GM10248 (cell line): ENCODE measurements around the gene CHPT1.

Experiments used
- CTCF ChIA-PET: fragments of 300-600 bp; sonication (Branson Sonifier 250); formaldehyde crosslinking; extraction: SDS; loops from one replicate; lab custom pipeline; 2021; ENCODE audit warnings: antibody characterized with exemption; lab: Yijun Ruan, JAX
- POLR2A ChIA-PET: fragments of 350-650 bp; sonication (Branson Sonifier 250); formaldehyde crosslinking; extraction: SDS; loops from one replicate; lab custom pipeline; 2020; ENCODE audit warnings: antibody characterized with exemption; lab: Yijun Ruan, JAX
- DNase-seq: peaks from one replicate; pipeline ENCODE4 v3.0.0; 2012; ENCODE audit errors: extremely low spot score
- CTCF ChIP-seq: IDR thresholded peaks from 2 replicates; pipeline ENCODE4 v1.5.1; 2012; ENCODE audit warnings: mild to moderate bottlenecking, low read depth; ENCODE audit errors: extremely low read depth, missing control alignments, control extremely low read depth

Gene CHPT1

GRCh38 chr12:101703487-101703886 is 6.0 kb downstream of the CHPT1 start:
- CTCF ChIA-PET = interaction anchor here (1.1 kb wide), 1 partner anchor 37 kb away, joined by 3 read pairs; no protein-coding TSS in a partner anchor
- POLR2A ChIA-PET = no interaction called here
- no peak for DNase-seq
- TF ChIP-seq CTCF = no peak

DNA sequence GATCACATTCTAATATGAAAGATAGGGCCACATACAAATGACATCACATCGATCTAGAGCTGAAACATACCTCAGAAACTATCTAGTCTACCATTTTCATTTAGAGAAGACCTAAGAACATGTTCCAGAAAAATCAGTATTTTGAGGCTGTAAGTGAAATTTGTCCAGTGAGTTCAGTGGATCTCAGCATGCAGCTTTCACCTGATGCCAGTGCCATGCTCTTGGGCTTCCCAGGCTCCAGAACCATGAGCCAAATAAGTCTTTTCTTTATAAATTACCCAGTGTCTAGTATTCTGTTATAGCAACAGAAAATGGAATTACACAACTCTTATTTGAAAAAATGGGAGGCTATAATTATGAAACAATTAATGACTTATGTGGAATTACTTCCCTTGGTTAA is 9.0 kb downstream of the CHPT1 start:
- CTCF ChIA-PET = interaction anchor here (0.6 to 1.2 kb wide), 3 partner anchors 9 to 61 kb away, joined by 3 to 4 read pairs (median 3); no protein-coding TSS in a partner anchor
- DNase-seq = no peak
- no peak for TF ChIP-seq CTCF
- POLR2A ChIA-PET = no interaction called here

DNA sequence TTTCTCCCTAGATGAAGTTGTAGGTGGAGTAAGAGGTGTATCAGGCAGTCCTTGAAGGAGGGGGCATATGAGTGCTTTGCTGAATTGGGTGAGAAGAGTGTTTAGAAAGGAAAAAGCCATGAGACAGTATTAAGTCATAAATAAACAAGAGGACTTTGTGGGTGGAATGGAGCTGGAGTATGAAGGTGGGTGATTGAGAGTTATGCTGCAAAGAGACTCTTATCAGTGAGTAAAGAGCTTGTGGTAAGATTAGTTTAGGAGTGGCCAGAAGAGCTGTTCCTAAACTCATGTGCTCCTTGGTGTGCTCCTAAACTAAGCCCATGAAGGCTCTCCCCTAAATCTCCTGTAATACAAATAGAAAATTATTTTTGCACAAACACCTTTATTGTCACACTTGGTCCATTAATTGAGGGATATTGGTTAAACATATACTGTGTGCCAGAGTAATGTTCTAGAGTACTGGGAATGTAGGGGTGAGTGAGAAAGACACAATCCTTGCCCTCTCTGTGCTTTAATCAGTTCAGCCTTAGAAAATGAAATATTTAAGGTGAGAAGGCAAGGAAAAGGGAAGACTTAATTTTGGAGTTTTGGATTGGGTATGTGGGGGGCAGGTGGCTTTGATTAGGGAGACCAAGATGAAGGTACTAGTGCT is 9.8 kb downstream of the CHPT1 start:
- DNase-seq = no peak
- ChIA-PET CTCF (interaction anchor here (1.0 to 2.5 kb wide), 4 partner anchors 8 to 52 kb away, joined by 3 to 12 read pairs (median 4); partner anchors contain the start of gene CHPT1), POLR2A (no interaction called here)
- TF ChIP-seq CTCF = no peak

- no peak for TF ChIP-seq CTCF
- CTCF ChIA-PET = interaction anchor here (1.0 kb wide), 1 partner anchor 9 kb away, joined by 3 read pairs; no protein-coding TSS in a partner anchor
- POLR2A ChIA-PET = no interaction called here
- DNase-seq = no peak
Observed at GRCh38 chr12:101710288-101710687, 12.8 kb downstream of the CHPT1 start.

DNA sequence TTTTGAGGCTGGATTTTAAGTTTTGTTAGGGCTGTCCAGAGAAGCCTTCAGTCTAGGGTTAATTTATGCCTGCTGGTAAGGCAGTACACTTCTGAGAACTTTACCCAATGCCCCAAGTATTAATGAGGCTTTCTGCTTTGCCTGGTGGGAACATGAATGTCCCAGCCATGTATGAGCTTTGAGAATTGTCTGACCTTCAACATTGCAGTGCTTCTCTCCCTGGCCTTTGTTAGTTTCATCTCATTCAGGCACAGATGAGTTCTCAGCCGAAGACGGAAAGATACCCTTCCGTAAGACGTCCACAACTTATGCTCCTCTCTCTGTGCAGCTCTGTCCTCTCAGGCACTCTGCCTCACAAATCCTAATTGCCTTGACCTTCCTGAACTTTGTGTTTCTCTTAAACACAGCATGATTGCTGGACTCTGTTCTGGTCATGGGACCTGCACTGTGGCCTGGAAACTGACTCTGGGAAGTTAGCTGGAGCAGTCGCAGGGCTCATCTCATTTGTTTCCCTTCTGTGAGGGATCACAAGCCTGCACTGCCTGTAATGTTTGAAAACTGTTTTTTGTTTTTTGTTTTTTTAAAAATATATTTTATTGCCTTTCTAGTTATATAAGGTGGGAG is 15.7 kb downstream of the CHPT1 start:
- ChIA-PET CTCF (interaction anchor here (1.2 to 1.5 kb wide), 2 partner anchors 15 to 142 kb away, joined by 3 to 5 read pairs; no protein-coding TSS in a partner anchor), POLR2A (no interaction called here)
- no peak for TF ChIP-seq CTCF
- no peak for DNase-seq

GRCh38 chr12:101713930-101714329 is 16.5 kb downstream of the CHPT1 start:
- no peak for DNase-seq
- TF ChIP-seq CTCF = no peak
- ChIA-PET CTCF (interaction anchor here (1.2 to 1.5 kb wide), 2 partner anchors 16 to 143 kb away, joined by 3 to 5 read pairs; no protein-coding TSS in a partner anchor), POLR2A (no interaction called here)
